ENCODE measurements around the gene LSP1. TPM values are rescaled to one million over a fixed set of nuclear protein-coding genes. Genes with fewer than 3 reads are reported as not detected.

Gene LSP1
- total and polyA plus RNA-seq, 8 donors = 2.4 to 26.8 (median 9.9) TPM

GRCh38 chr11:1835671-1836010 lies 17.2 kb upstream of the LSP1 start:
- DNase-seq = peak in 4 of 6 donors; percentile 29 to 84 (median 52)
- no peaks in the 10 kb centered on the region for H3K36me3 ChIP-seq
- WGBS, 2 donors = 84 to 89% methylated on average over 11 to 12 of the region's 12 CpGs
- H3K4me1 ChIP-seq = peaks cover 30 to 56% (median 32%) of the 10 kb centered on the region in 3 donors
- H3K27ac ChIP-seq = peak overlapping the region in 1 of 4 donors; percentile 93
- no peak for TF ChIP-seq CTCF (IDR thresholded peaks at IDR 0.05)
- no peaks in the 10 kb centered on the region for H3K27me3 ChIP-seq
- H3K4me3 ChIP-seq = no peak overlapping the region
- H3K9me3 ChIP-seq = no peaks in the 10 kb centered on the region
- ATAC-seq = no peak
- no peak for FAIRE-seq
- intact Hi-C loops (cut with DNase I) = loop anchor here in 1 of 3 donors (5.0 kb wide), 1 partner anchor 312 kb away; no protein-coding TSS in a partner anchor

- Histone ChIP-seq H3K9me3 (no peaks in the 10 kb centered on the region), H3K4me1 (peaks cover 24 to 54% (median 32%) of the 10 kb centered on the region in 3 donors), H3K36me3 (no peaks in the 10 kb centered on the region), H3K27ac (no peak overlapping the region), H3K27me3 (no peaks in the 10 kb centered on the region), H3K4me3 (no peak overlapping the region)
- DNase-seq (peak in 5 of 6 donors; percentile 8 to 83 (median 51)), FAIRE-seq (no peak), ATAC-seq (no peak)
- intact Hi-C loops (cut with DNase I) = loop anchor here in 1 of 3 donors (5.0 kb wide), 1 partner anchor 311 kb away; no protein-coding TSS in a partner anchor
- TF ChIP-seq CTCF (IDR thresholded peaks at IDR 0.05) = no peak
- WGBS, 2 donors = 85 to 87% methylated on average over 42 to 43 of the region's 43 CpGs
Measured at GRCh38 chr11:1836011-1836945, 16.6 kb upstream of the LSP1 start.

- ATAC-seq (no peak), DNase-seq (peak; percentile 43 to 86 (median 74)), FAIRE-seq (no peak)
- Histone ChIP-seq H3K36me3 (no peaks in the 10 kb centered on the region), H3K27ac (no peak overlapping the region), H3K4me3 (no peak overlapping the region), H3K27me3 (no peaks in the 10 kb centered on the region), H3K4me1 (peaks cover 27 to 55% (median 34%) of the 10 kb centered on the region in 3 donors), H3K9me3 (no peaks in the 10 kb centered on the region)
- WGBS, 2 donors = 57 to 60% methylated on average over 38 of the region's 38 CpGs
- peak; percentile 66 to 92 (median 82) for TF ChIP-seq CTCF (IDR thresholded peaks at IDR 0.05)
- intact Hi-C loops (cut with DNase I) = loop anchor here in 1 of 3 donors (5.0 kb wide), 1 partner anchor 310 kb away; no protein-coding TSS in a partner anchor
Measured at GRCh38 chr11:1837171-1838076, 15.5 kb upstream of the LSP1 start.

DNA sequence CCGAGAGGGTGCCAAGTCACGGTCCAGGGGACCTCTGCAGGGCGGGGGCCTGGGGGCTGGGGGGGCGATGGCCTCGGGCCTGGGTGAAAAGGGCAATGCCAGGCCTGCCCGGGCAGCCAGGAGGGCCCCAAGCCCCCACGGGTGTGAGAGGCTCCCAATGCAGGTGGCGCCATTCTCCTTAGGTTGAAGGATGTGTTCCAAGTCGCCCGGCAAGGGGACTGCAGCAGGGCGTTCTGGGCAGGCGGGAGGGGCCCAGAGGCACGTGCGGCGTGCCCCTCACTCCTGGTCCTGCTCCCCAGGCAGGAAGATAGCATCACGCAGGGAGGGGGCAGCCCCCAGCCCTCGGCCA lies 14.8 kb upstream of the LSP1 start:
- ATAC-seq (no peak), DNase-seq (no peak), FAIRE-seq (no peak)
- H3K27me3 ChIP-seq = no peaks in the 10 kb centered on the region
- H3K27ac ChIP-seq = peak overlapping the region in 2 of 4 donors; percentile 1 to 16
- intact Hi-C loops (cut with DNase I) = loop anchor here in 1 of 3 donors (5.0 kb wide), 1 partner anchor 309 kb away; no protein-coding TSS in a partner anchor
- H3K4me1 ChIP-seq = peaks cover 28 to 54% (median 32%) of the 10 kb centered on the region in 3 donors
- H3K4me3 ChIP-seq = no peak overlapping the region
- 52 to 56% methylated on average over 16 to 17 of the region's 17 CpGs for WGBS, 2 donors
- no peak for TF ChIP-seq CTCF (IDR thresholded peaks at IDR 0.05)
- no peaks in the 10 kb centered on the region for H3K36me3 ChIP-seq
- no peaks in the 10 kb centered on the region for H3K9me3 ChIP-seq
